ENCODE measurements around the gene NTM. TPM values are rescaled to one million over a fixed set of nuclear protein-coding genes. Genes with fewer than 3 reads are reported as not detected.

NTM gene
- total RNA-seq, 4 donors from 2014 or later, result 0.78 to 1.1 (median 0.88) TPM; not detected in 1

- no peak overlapping the region for H3K4me3 ChIP-seq (replicated peaks in 1 of 3)
- no peak overlapping the region for H3K27ac ChIP-seq
- no peaks in the 10 kb centered on the region for H3K9me3 ChIP-seq
- H3K27me3 ChIP-seq, result no peaks in the 10 kb centered on the region
- no peaks in the 10 kb centered on the region for H3K36me3 ChIP-seq
- no peak for TF ChIP-seq POLR2A (IDR thresholded peaks at IDR 0.05)
- TF ChIP-seq, protein P1, sequence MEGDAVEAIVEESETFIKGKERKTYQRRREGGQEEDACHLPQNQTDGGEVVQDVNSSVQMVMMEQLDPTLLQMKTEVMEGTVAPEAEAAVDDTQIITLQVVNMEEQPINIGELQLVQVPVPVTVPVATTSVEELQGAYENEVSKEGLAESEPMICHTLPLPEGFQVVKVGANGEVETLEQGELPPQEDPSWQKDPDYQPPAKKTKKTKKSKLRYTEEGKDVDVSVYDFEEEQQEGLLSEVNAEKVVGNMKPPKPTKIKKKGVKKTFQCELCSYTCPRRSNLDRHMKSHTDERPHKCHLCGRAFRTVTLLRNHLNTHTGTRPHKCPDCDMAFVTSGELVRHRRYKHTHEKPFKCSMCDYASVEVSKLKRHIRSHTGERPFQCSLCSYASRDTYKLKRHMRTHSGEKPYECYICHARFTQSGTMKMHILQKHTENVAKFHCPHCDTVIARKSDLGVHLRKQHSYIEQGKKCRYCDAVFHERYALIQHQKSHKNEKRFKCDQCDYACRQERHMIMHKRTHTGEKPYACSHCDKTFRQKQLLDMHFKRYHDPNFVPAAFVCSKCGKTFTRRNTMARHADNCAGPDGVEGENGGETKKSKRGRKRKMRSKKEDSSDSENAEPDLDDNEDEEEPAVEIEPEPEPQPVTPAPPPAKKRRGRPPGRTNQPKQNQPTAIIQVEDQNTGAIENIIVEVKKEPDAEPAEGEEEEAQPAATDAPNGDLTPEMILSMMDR (IDR thresholded peaks at IDR 0.05), result no peak
- no peak for DNase-seq
- intact Hi-C loops (cut with DNase I), result no loop called here
- H3K4me1 ChIP-seq, result no peaks in the 10 kb centered on the region
- 78 to 80% methylated on average over 12 of the region's 12 CpGs for WGBS, 2 donors
Measured at GRCh38 chr11:132185726-132186592, 815.5 kb downstream of the NTM start.

DNA sequence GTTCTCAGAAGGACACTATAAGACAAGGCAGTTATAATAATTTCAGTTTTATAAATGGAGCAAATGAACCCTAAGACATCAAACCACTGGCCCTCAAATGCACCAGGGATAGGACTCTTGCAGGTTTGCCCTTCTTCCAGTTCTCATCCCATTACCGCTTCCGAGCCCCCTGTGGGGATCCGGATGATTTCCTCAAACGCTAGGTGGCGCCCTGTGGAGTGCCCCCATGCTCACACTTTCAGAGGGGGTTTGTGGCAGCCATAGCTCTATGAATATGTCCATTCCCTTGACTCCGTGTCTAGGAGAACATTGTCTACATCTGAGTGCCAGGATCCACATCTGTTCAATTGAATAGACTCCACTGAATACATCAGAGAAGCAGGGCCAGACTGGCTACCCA, 816.3 kb downstream of the NTM start:
- H3K36me3 ChIP-seq, result no peaks in the 10 kb centered on the region
- H3K4me1 ChIP-seq, result no peaks in the 10 kb centered on the region
- no peak overlapping the region for H3K4me3 ChIP-seq (replicated peaks in 1 of 3)
- intact Hi-C loops (cut with DNase I), result no loop called here
- H3K27ac ChIP-seq, result no peak overlapping the region
- DNase-seq, result no peak
- no peaks in the 10 kb centered on the region for H3K27me3 ChIP-seq
- no peaks in the 10 kb centered on the region for H3K9me3 ChIP-seq
- TF ChIP-seq, protein P1 (IDR thresholded peaks at IDR 0.05), result no peak
- TF ChIP-seq POLR2A (IDR thresholded peaks at IDR 0.05), result no peak
- WGBS, 2 donors, result 69 to 71% methylated on average over 6 of the region's 6 CpGs

GRCh38 chr11:132187386-132187785, 817.0 kb downstream of the NTM start:
- no peaks in the 10 kb centered on the region for H3K4me1 ChIP-seq
- no peak overlapping the region for H3K27ac ChIP-seq
- intact Hi-C loops (cut with DNase I), result no loop called here
- H3K36me3 ChIP-seq, result no peaks in the 10 kb centered on the region
- no peak overlapping the region for H3K4me3 ChIP-seq (replicated peaks in 1 of 3)
- no peaks in the 10 kb centered on the region for H3K27me3 ChIP-seq
- TF ChIP-seq POLR2A (IDR thresholded peaks at IDR 0.05), result no peak
- TF ChIP-seq, protein P1 (IDR thresholded peaks at IDR 0.05), result no peak
- DNase-seq, result no peak
- H3K9me3 ChIP-seq, result no peaks in the 10 kb centered on the region
- 90 to 93% methylated on average over 4 of the region's 4 CpGs for WGBS, 2 donors

DNA sequence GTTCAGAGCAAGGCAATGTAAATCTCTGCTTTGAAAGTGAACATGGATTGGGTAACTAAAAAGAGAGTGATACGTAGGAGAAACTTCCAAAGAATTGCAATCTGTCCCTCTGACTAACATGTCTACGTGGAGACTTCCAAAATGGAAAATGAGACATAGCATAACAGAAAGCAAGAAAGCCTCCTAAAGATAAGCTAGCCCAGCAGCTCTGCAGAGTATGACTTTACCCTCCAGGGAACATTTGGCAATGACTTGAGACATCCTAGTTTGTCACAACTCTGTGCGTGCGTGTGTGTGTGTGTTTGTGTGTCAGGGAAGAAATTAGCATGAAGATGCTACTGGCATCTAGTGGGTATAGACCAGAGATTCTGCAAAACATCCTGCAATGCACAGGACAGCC, 817.4 kb downstream of the NTM start:
- intact Hi-C loops (cut with DNase I), result no loop called here
- H3K36me3 ChIP-seq, result no peaks in the 10 kb centered on the region
- H3K9me3 ChIP-seq, result no peaks in the 10 kb centered on the region
- no peak for DNase-seq
- H3K27ac ChIP-seq, result no peak overlapping the region
- H3K4me1 ChIP-seq, result no peaks in the 10 kb centered on the region
- 83 to 93% methylated on average over 4 of the region's 4 CpGs for WGBS, 2 donors
- no peak for TF ChIP-seq POLR2A (IDR thresholded peaks at IDR 0.05)
- TF ChIP-seq, protein P1 (IDR thresholded peaks at IDR 0.05), result no peak
- H3K27me3 ChIP-seq, result no peaks in the 10 kb centered on the region
- H3K4me3 ChIP-seq (replicated peaks in 1 of 3), result no peak overlapping the region

DNA sequence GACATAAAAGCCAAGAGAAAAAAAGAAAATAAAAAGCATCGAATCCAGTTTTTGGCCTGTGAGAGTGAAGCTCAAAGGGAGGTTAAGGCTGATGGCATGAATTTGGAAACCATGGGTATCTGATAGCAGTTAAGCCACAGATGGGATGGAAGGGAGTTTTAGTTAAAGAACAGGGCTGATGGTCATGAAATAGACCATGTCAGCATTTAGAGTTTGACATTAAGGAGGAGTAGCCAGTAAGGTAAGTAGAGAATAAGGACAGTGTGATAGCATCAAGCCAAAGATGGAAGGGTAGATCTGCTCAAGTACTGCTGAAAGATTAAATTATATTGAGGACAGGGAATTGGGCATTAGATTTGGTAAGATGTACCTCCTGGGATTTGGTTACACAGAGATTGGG, 826.5 kb downstream of the NTM start:
- TF ChIP-seq POLR2A (IDR thresholded peaks at IDR 0.05), result no peak
- TF ChIP-seq, protein P1 (IDR thresholded peaks at IDR 0.05), result no peak
- no peaks in the 10 kb centered on the region for H3K9me3 ChIP-seq

More for the DNA sequence above, 826.5 kb downstream of the NTM start:
- no peaks in the 10 kb centered on the region for H3K36me3 ChIP-seq
- H3K27me3 ChIP-seq, result no peaks in the 10 kb centered on the region
- no peak overlapping the region for H3K27ac ChIP-seq
- WGBS, 2 donors, result 96% methylated on average over 1 of the region's 1 CpG
- no peak for DNase-seq
- intact Hi-C loops (cut with DNase I), result no loop called here
- no peaks in the 10 kb centered on the region for H3K4me1 ChIP-seq
- H3K4me3 ChIP-seq (replicated peaks in 1 of 3), result no peak overlapping the region
